HG02885 (cell line): ENCODE results near the gene MRGPRX4.

Experiments used
- ATAC-seq: cut with Tn5 transposase; IDR thresholded peaks from one replicate; pipeline ENCODE4 v1.9.1; 2021; ENCODE audit warnings: mild to moderate bottlenecking; ENCODE audit not compliant: unreplicated experiment, poor library complexity

Gene MRGPRX4

GRCh38 chr11:18204771-18205170 lies 32.1 kb downstream of the MRGPRX4 start:
- ATAC-seq: no peak

GRCh38 chr11:18209058-18209457 lies 36.4 kb downstream of the MRGPRX4 start:
- no peak for ATAC-seq

GRCh38 chr11:18221274-18221876 lies 48.7 kb downstream of the MRGPRX4 start:
- ATAC-seq: no peak

- no peak for ATAC-seq
Observed at GRCh38 chr11:18222814-18223421, 50.3 kb downstream of the MRGPRX4 start.
